ENCODE measurements around the gene CLCN3.

DNA sequence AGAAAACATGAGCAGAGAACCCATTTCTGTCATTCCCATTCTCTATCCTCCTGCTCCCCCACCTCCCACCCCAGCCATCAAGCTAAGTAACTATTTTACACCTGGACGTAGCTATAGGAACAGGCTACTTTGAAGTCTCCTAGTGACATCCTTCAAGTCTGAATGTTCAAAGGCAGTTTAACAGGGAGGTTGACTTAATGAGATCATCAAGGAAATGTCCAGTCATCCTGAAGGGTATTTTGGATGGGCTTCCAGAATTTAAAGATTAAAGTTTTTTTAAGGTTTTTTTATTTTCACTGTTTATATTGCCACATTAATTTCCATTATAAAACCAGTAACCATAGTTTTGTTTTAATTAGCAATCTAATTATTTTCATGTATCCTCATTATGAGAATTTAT is 96.3 kb downstream of the CLCN3 start:
- TF ChIP-seq CTCF (IDR thresholded peaks at IDR 0.05) (no peak), POLR2AphosphoS5 (IDR thresholded peaks at IDR 0.05) (no peak), POLR2A (IDR thresholded peaks at IDR 0.05) (no peak), EP300 (IDR thresholded peaks at IDR 0.05) (no peak)
